ENCODE data around the gene ASPN.

ASPN gene

GRCh38 chr9:92482329-92482728, at the start of gene ASPN:
Gene ASPN (minus strand): TSS chr9:92482506.
- no peak for DNase-seq
- TF ChIP-seq CTCF (IDR thresholded peaks at IDR 0.05), result no peak
- Mint-ChIP-seq H3K9me3 (no peaks in the 10 kb centered on the region), H3K36me3 (ENCODE audit: low read depth) (no peaks in the 10 kb centered on the region), H3K27me3 (ENCODE audit: low read depth, poor library complexity) (no peaks in the 10 kb centered on the region), H3K4me3 (no peak within 1 kb of the TSS), H3K4me1 (peaks cover 6% of the 10 kb centered on the region), H3K27ac (no peak within 1 kb of the TSS)

GRCh38 chr9:92530893-92531292, 48.6 kb upstream of the ASPN start:
- Mint-ChIP-seq H3K4me1 (peaks cover 15% of the 10 kb centered on the region), H3K27me3 (ENCODE audit: low read depth, poor library complexity) (no peaks in the 10 kb centered on the region), H3K27ac (no peak overlapping the region), H3K36me3 (ENCODE audit: low read depth) (peaks cover 5% of the 10 kb centered on the region), H3K9me3 (peaks cover 12% of the 10 kb centered on the region), H3K4me3 (no peak overlapping the region)
- TF ChIP-seq CTCF (IDR thresholded peaks at IDR 0.05), result no peak
- no peak for DNase-seq

DNA sequence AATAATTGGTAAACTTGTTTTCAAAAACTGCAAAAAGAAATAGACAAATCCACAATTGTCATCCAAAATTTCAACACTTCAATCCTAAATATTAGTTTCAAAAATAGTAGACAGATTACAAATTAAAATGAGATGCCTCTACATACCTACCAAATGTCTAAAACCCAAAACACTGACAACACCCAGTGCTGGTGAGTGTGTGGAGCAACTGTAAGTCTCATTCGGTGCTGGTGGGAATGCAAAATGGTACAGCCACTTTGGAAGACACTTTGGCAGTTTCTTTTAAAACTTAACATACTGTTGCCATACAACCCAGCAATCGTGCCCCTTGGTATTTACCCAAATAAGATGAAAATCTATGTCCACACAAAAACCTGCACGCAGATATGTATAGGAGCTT, 46.8 kb upstream of the ASPN start:
- Mint-ChIP-seq H3K27ac (no peak overlapping the region), H3K36me3 (ENCODE audit: low read depth) (peaks cover 5% of the 10 kb centered on the region), H3K27me3 (ENCODE audit: low read depth, poor library complexity) (no peaks in the 10 kb centered on the region), H3K4me1 (peaks cover 14% of the 10 kb centered on the region), H3K4me3 (no peak overlapping the region), H3K9me3 (peaks cover 12% of the 10 kb centered on the region)
- no peak for DNase-seq
- no peak for TF ChIP-seq CTCF (IDR thresholded peaks at IDR 0.05)

DNA sequence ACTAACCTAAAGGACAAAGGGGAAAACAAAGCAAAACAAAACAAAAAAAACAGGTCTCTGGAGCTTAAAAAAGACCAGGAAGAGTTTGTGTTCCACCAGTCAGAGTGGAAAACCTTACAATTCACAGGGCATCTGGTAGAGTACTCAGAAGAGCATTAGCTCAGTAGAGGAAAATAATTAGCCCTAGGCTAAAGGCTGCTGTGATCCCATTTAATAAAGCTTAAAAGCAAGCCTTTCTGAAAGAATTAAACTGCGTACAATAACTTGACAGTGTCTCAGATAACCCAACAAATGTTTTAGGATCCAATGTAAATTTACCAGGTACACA, 46.2 kb upstream of the ASPN start:
- H3K36me3 Mint-ChIP-seq (ENCODE audit: low read depth), result peaks cover 5% of the 10 kb centered on the region
- no peak overlapping the region for H3K4me3 Mint-ChIP-seq
- DNase-seq, result no peak
- TF ChIP-seq CTCF (IDR thresholded peaks at IDR 0.05), result no peak
- H3K27ac Mint-ChIP-seq, result peak overlapping the region; percentile 87
- H3K27me3 Mint-ChIP-seq (ENCODE audit: low read depth, poor library complexity), result no peaks in the 10 kb centered on the region
- peaks cover 12% of the 10 kb centered on the region for H3K9me3 Mint-ChIP-seq
- peaks cover 11% of the 10 kb centered on the region for H3K4me1 Mint-ChIP-seq

DNA sequence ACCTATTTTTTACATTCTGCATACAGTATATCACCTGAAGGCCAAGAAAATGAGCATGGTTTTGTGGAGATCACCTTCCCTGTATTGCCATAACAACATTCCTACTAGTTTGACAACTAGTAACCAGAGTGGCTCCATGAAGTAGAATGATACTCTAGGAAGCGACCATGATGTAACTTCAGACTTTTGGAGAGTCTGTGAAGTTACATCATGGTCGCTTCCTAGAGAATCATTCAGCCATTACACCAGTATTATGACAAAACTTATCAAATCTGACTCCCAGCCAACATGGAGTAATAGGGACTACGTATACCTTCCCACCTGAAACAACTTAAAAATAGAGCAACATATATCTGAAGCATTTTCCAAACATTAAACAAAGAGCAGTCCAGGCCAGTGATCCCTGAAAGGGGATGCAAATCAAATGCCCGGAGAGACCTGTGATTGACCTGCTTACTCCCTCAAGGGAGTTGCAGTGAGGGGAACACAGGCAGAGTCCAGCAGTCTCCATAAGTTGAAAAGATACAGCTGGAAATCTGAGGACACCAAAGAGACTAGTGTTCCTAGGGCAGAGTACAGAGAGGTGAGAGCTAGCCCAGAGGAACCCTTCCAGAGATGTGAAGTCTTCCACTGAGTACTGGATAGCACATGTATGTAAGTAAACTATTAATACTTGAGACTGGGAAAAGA, 45.7 kb upstream of the ASPN start:
- peaks cover 5% of the 10 kb centered on the region for H3K36me3 Mint-ChIP-seq (ENCODE audit: low read depth)
- DNase-seq, result no peak
- no peak overlapping the region for H3K4me3 Mint-ChIP-seq
- no peak for TF ChIP-seq CTCF (IDR thresholded peaks at IDR 0.05)
- H3K27me3 Mint-ChIP-seq (ENCODE audit: low read depth, poor library complexity), result no peaks in the 10 kb centered on the region
- H3K9me3 Mint-ChIP-seq, result peaks cover 8% of the 10 kb centered on the region
- peak overlapping the region; percentile 87 for H3K27ac Mint-ChIP-seq
- peaks cover 11% of the 10 kb centered on the region for H3K4me1 Mint-ChIP-seq

GRCh38 chr9:92527291-92527828, 45.1 kb upstream of the ASPN start:
- Mint-ChIP-seq H3K27me3 (ENCODE audit: low read depth, poor library complexity) (peaks cover 2% of the 10 kb centered on the region), H3K36me3 (ENCODE audit: low read depth) (peaks cover 3% of the 10 kb centered on the region), H3K27ac (no peak overlapping the region)

More at GRCh38 chr9:92527291-92527828, 45.1 kb upstream of the ASPN start:
- no peak for TF ChIP-seq CTCF (IDR thresholded peaks at IDR 0.05)
- no peak for DNase-seq
- H3K4me3 Mint-ChIP-seq, result no peak overlapping the region
- H3K4me1 Mint-ChIP-seq, result peaks cover 11% of the 10 kb centered on the region
- H3K9me3 Mint-ChIP-seq, result peaks cover 6% of the 10 kb centered on the region

All from nephron progenitor cell (in vitro differentiated cells).